IPS DF 6.9 (cell line): Measurements from ENCODE around the gene RELL1.

Experiments
- DNase-seq: peaks from one replicate; pipeline ENCODE4 v3.0.0-alpha.2; 2013; ENCODE audit warnings: low read depth, low spot score
- H3K27ac ChIP-seq: one replicate; pipeline ENCODE4 v1.5.1; 2013; ENCODE audit warnings: low read length, control low read depth
- H3K27me3 ChIP-seq: 2 replicates; pipeline ENCODE4 v1.6.1; 2013; ENCODE audit warnings: mild to moderate bottlenecking, low read length; ENCODE audit not compliant: control insufficient read depth, insufficient read depth
- H3K36me3 ChIP-seq: 2 replicates; pipeline ENCODE4 v1.6.1; 2013; ENCODE audit warnings: low read length; ENCODE audit not compliant: control insufficient read depth, insufficient read depth
- H3K4me1 ChIP-seq: 2 replicates; pipeline ENCODE4 v1.6.1; 2013; ENCODE audit warnings: low read length; ENCODE audit not compliant: control insufficient read depth, insufficient read depth
- H3K4me3 ChIP-seq: 2 replicates; pipeline ENCODE4 v1.5.1; 2013; ENCODE audit warnings: mild to moderate bottlenecking, low read length
- H3K9me3 ChIP-seq: 2 replicates; pipeline ENCODE4 v1.6.1; 2013; ENCODE audit warnings: low read length, inconsistent platforms; ENCODE audit not compliant: control insufficient read depth, insufficient read depth
- WGBS: extraction: QIAGEN DNeasy Blood & Tissue Kit; methylation state at CpG from one replicate; pipeline ENCODE4 v1.1.7; 2013; ENCODE audit warnings: mixed read lengths, missing lambda C conversion rate; ENCODE audit not compliant: insufficient read length, insufficient coverage; 5-methylcytosine and 5-hydroxymethylcytosine counted together

RELL1 gene

DNA sequence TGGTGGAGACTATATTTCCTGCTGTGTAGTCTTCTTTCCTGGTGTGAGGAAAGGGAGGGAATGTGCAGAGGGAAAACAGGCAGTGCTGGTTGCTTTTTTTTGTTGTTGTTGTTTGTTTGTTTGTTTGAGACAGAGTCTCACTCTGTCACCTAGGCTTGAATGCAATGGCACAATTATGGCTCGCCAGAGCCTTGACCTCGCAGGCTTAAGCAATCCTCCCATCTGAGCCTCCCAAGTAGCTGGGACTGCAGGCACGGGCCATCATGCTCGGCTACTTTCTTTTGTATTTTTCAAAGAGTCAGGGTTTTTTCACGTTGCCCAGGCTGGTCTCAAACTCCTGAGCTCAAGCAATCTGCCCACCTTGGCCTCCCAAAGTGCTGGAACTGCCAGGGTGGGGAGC is 82.5 kb downstream of the RELL1 start:
- no peak for DNase-seq
- no peaks in the 10 kb centered on the region for H3K36me3 ChIP-seq
- no peak overlapping the region for H3K4me3 ChIP-seq
- H3K27me3 ChIP-seq = no peaks in the 10 kb centered on the region
- no peaks in the 10 kb centered on the region for H3K9me3 ChIP-seq
- no CpG with 5 or more reads among the region's 5 CpGs for WGBS
- peaks cover 4% of the 10 kb centered on the region; the same call in 1 of the 2 replicates for H3K4me1 ChIP-seq
- H3K27ac ChIP-seq = no peak overlapping the region

DNA sequence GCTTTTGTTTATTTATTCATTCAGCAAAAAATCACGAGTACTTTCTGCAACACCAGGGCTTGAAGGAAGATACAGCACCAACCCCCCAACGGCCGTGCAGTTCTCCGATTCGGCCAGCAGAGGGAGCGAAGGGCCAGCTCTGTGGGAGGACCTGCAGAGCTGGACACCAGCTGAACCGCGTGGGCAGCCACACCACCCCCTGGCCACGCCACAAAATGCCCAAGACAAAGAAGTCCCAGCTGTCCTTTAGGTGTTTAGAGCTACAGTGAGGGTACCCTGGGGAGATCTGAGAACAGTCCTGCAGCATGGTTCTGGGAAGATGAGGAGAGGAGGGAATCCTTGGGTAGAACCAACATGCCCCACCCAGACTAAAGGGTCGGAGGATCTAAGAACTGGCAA is 83.1 kb downstream of the RELL1 start:
- no peaks in the 10 kb centered on the region for H3K27me3 ChIP-seq
- no CpG with 5 or more reads among the region's 10 CpGs for WGBS
- H3K4me1 ChIP-seq = peaks cover 4% of the 10 kb centered on the region; the same call in 1 of the 2 replicates
- no peak overlapping the region for H3K27ac ChIP-seq
- no peak overlapping the region for H3K4me3 ChIP-seq
- H3K36me3 ChIP-seq = no peaks in the 10 kb centered on the region
- DNase-seq = peak; percentile 63
- H3K9me3 ChIP-seq = no peaks in the 10 kb centered on the region

DNA sequence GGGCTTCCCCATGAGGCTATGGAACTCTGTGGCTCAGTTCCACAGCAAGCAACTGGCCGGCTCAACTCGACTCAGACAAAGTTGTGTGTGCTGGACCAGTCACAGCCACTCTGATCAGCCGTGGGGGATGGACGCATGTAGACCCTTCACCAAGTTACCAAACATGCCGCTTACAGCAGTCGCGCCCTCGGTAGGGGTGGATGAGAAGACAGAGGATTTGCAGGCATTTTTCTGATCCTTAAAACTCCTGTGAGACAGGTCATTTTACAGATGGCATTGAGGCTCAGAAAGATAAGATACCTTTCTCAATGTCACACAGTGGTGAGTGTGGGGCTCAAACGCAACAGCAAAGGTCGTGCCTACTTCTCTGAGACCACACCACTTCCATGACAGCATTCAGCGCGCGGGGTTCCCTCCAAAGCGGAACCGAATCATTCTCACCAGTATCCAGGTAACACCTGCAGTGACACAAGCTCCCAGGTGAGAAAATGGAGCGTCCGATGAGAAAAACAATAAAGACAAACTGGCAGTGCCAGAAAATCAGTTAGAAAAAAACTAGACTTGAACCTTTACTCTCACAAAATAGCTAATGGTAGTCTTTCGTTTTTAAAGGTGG is 83.6 kb downstream of the RELL1 start:
- DNase-seq = no peak
- H3K9me3 ChIP-seq = no peaks in the 10 kb centered on the region
- no peak overlapping the region for H3K4me3 ChIP-seq
- WGBS = no CpG with 5 or more reads among the region's 18 CpGs
- no peaks in the 10 kb centered on the region for H3K27me3 ChIP-seq
- H3K36me3 ChIP-seq = no peaks in the 10 kb centered on the region
- no peak overlapping the region for H3K27ac ChIP-seq
- peaks cover 4% of the 10 kb centered on the region; the same call in 1 of the 2 replicates for H3K4me1 ChIP-seq

DNA sequence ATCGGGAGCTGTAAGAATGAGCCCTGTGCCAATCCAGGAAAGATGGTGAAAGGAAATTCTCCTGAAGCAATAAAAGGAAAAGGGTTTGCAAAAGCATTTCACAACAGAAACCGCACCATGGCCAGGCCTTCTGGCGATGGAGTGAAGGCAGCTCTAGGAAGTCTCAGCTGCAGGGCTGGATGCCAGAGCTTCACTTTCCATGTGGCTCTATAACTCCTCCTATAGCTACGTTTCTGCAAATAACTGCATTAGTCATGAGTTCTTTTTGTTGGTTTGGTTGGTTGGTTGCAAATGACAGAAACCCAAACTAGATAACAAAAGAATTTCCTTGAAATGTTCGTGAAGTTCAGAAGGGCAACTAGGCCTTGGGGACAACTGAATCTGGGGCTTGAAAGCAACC is 84.6 kb downstream of the RELL1 start:
- Histone ChIP-seq H3K4me1 (peaks cover 3% of the 10 kb centered on the region; the same call in 1 of the 2 replicates), H3K9me3 (no peaks in the 10 kb centered on the region), H3K4me3 (no peak overlapping the region), H3K27me3 (no peaks in the 10 kb centered on the region), H3K27ac (no peak overlapping the region), H3K36me3 (no peaks in the 10 kb centered on the region)
- WGBS = no CpG with 5 or more reads among the region's 5 CpGs
- no peak for DNase-seq

DNA sequence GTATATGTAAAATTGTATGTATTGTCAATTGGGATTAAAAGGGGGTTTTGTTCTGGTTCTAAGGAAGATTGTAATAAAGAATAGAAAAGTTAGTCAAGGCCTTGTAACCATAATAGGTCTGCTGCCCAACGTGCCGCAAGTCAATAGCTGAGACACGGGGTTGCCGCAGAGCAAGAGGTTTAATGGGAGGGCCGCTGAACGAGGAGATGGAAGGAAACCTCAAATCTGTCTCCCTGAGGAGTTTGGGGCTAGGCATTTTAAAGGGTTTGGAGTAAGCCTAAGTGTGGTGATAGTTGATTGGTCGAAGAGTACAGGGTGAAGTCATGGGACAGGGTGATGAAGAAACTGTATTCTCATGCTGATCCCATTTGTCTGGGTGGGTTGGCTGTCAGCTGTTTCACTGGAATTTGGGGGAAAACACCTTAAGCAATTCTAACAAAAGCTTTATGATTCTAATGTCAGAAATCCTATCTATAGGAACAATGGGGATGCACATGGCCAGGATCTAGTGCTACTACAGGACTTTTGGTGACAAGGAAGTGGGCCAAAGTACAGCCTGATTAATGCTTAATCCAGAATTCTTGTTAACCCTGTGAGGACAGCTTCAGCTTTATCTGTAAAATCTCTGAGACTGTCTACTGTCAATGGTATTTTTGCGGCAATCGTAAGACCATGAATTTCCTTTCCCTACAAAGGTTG is 86.9 kb downstream of the RELL1 start:
- Histone ChIP-seq H3K9me3 (no peaks in the 10 kb centered on the region), H3K27ac (no peak overlapping the region), H3K4me3 (no peak overlapping the region), H3K36me3 (no peaks in the 10 kb centered on the region), H3K4me1 (peaks cover 3% of the 10 kb centered on the region; the same call in 1 of the 2 replicates), H3K27me3 (no peaks in the 10 kb centered on the region)
- no CpG with 5 or more reads among the region's 9 CpGs for WGBS
- DNase-seq = no peak

DNA sequence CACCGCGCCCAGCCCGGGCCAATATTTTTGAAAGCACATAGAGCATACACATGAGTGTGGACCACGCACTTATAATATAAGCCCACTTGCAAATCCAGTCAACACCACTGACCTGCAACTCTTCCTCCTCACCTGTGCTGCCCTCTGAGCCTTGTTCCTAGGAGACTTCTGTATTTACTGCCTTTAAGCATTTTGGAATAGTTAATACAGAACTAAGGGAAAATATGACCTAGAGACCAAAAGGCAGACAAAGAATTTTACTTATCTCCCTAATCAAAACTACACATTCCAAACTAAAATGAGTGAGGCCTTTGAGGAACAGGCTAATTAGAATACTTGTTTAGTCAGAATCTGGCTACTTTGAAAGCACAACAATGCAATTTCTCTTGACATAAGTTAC is 89.1 kb downstream of the RELL1 start:
- Histone ChIP-seq H3K4me3 (no peak overlapping the region), H3K27ac (no peak overlapping the region), H3K4me1 (peaks cover 1% of the 10 kb centered on the region; the same call in 1 of the 2 replicates), H3K27me3 (no peaks in the 10 kb centered on the region), H3K9me3 (no peaks in the 10 kb centered on the region), H3K36me3 (no peaks in the 10 kb centered on the region)
- DNase-seq = no peak
- no CpG with 5 or more reads among the region's 4 CpGs for WGBS

DNA sequence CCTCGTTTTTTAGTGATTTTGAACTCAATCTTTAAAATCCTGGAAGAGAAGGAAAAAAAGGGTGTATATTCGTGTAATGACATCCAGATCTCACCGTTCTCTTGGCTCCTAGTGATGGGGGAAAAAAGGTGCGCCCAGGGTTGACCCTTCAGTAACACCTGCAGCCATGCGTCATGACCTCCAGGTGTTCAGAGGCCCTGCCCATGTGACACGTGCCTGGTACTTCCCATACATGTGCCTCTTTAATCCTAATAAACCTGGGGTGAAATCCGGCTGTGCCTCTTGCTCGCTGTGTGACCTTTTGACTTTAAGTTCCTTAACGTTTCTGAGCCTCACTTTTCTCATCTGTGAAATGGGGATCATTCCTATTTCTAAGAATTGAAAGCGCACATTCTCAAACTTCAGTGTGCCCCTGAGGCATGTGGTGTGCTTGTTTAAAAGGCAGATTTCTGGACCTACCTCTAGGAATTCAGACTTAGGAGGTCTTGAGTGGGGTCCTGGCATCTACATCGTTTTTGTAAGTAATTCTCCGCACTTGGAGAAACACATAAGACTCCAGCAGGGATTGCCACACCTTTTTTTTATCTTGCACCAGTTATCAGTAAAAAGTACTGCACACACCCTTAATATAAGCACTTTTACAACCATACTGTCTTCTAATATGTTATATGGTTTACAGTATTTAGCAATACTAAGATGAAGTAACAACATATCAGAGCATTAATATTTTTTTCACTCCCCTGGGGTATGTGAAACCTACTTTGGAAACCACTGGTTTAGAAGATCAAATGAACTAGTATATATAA is 90.1 kb downstream of the RELL1 start:
- H3K36me3 ChIP-seq = no peaks in the 10 kb centered on the region
- DNase-seq = no peak
- H3K4me3 ChIP-seq = no peak overlapping the region
- peaks cover 1% of the 10 kb centered on the region; the same call in 1 of the 2 replicates for H3K4me1 ChIP-seq
- H3K27ac ChIP-seq = no peak overlapping the region
- no CpG with 5 or more reads among the region's 12 CpGs for WGBS
- no peaks in the 10 kb centered on the region for H3K27me3 ChIP-seq
- H3K9me3 ChIP-seq = no peaks in the 10 kb centered on the region

DNA sequence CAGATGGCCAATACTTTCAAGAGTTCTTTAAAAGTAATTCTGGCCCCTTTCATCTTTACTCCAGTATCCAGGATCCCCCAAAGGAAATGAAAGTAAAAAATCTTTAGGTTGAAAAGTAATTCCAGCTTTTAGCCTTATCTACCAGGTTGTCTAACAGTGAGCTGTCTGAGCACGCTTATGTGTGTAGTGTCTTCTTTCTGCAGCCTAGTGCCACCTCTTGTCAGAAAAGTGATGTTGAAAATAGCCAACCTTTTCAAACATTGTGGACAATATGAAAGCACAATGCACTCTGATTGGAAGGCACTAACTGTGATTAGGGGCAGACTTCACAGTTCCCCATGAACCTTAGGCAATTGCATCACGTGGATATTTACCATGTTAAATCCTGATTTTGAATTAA is 92.1 kb downstream of the RELL1 start:
- WGBS = no CpG with 5 or more reads among the region's 2 CpGs
- Histone ChIP-seq H3K9me3 (no peaks in the 10 kb centered on the region), H3K36me3 (no peaks in the 10 kb centered on the region), H3K27me3 (no peaks in the 10 kb centered on the region), H3K27ac (no peak overlapping the region), H3K4me1 (peaks cover 4% of the 10 kb centered on the region; the same call in 1 of the 2 replicates), H3K4me3 (no peak overlapping the region)
- DNase-seq = no peak

DNA sequence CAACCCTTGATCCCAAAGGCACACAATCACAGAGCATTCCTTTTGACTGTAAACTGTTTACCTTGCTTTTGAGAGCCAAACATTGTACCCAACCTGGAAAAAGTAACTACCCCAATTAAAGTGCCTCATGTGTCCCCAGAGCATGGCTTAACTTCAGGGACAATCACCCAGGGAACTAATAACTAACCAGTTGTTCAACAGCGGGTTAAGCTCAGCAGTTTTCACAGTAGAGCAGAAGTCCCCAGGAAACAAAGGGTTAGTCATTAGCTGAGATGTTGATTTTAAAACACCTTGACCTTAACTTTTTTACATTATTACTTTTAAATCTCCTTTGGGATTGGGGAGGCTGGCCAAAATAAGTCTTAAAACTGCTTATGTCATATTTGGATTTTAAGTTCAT is 94.8 kb downstream of the RELL1 start:
- no CpG with 5 or more reads among the region's 1 CpG for WGBS
- Histone ChIP-seq H3K27ac (no peak overlapping the region), H3K4me3 (no peak overlapping the region), H3K27me3 (no peaks in the 10 kb centered on the region), H3K4me1 (peaks cover 4% of the 10 kb centered on the region; the same call in 1 of the 2 replicates), H3K9me3 (no peaks in the 10 kb centered on the region), H3K36me3 (no peaks in the 10 kb centered on the region)
- no peak for DNase-seq

DNA sequence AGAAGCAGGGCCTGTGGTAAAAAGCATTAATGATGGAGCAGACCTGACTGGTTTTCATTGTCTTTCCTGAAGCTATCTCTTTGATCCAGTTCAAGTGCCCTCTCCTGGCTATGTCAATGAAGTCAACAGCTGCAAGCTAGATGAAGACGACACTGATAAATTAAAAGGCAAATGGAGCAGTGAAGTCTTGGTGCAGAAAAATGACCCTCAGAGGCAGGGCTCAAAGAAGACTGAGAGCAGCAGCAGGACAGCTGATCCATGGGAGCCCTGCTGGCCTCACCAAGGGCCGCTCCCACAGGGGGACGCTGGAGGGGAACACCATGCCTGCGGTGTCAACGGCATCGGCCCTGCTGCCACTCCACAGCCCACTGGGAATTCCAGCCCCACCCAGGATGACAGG is 96.2 kb downstream of the RELL1 start:
- H3K36me3 ChIP-seq = no peaks in the 10 kb centered on the region
- H3K27me3 ChIP-seq = no peaks in the 10 kb centered on the region
- no peak overlapping the region for H3K4me3 ChIP-seq
- no CpG with 5 or more reads among the region's 6 CpGs for WGBS
- H3K27ac ChIP-seq = no peak overlapping the region
- H3K9me3 ChIP-seq = no peaks in the 10 kb centered on the region
- H3K4me1 ChIP-seq = peaks cover 4% of the 10 kb centered on the region; the same call in 1 of the 2 replicates
- DNase-seq = no peak
